ENCODE results near the gene CORO2B.

CORO2B gene

DNA sequence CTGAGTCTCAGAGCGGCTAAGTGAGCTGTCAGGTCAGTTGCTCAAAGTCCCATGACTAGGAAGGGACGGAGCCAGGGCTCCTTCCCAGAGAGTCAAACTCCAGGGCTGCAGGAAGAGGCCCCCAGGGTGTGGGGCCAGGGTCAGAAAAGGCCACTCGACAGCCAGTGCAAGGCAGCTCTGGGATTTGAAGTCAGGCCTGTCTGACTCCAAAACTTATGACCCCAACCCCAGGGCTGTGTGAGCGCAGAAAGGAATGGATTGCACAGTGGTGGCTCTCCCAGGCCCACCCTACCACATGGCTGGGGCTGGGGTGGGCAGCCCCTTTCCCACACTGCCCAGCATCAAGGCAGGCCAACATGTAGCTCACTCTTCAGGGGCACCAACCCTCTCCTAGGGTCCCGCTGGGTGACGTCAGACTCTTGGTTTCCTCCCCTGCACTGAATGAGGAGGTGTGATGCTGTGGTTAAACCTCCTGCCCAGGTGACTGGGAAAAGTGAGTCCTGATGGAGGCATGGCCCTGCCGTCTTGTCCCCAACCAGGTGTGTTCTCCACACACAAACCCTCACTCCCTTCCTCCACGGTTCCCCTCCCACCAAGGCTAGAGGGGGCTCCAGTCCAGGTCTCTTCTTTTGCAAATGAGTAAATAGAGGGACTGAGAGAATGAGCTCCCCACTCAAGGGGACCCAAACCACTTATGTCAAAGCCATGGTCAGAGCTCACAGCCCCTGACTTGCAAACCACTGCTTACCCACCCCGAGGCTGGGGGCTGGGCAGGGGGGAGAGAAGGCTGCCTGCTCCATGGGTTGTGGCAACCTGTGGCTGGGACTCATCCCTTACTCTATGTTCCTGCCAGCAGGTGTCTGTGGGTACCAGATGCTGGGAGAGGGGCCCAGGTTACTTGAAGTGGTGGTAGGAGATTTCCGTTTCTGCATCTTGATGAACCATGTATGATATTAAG, 23.8 kb upstream of the CORO2B start:
- no peak for DNase-seq

DNA sequence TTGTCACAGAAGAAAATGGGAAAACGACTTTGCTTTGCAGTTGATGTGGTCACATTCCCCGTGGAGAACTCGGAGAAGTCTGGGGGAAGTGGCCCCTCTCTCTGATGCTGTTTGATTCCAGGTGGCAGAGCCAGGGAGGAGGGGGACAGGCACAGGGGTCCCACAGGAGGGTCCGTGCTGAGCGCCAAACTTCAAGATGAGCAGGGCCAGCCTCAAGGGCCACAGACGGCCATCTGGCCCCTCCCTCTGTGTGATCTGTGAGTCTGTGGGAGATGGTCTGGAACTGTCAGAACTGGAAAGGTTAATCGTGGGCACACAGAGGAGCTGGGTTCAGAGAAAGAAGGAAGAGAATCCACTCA, 23.1 kb upstream of the CORO2B start:
- no peak for DNase-seq

DNA sequence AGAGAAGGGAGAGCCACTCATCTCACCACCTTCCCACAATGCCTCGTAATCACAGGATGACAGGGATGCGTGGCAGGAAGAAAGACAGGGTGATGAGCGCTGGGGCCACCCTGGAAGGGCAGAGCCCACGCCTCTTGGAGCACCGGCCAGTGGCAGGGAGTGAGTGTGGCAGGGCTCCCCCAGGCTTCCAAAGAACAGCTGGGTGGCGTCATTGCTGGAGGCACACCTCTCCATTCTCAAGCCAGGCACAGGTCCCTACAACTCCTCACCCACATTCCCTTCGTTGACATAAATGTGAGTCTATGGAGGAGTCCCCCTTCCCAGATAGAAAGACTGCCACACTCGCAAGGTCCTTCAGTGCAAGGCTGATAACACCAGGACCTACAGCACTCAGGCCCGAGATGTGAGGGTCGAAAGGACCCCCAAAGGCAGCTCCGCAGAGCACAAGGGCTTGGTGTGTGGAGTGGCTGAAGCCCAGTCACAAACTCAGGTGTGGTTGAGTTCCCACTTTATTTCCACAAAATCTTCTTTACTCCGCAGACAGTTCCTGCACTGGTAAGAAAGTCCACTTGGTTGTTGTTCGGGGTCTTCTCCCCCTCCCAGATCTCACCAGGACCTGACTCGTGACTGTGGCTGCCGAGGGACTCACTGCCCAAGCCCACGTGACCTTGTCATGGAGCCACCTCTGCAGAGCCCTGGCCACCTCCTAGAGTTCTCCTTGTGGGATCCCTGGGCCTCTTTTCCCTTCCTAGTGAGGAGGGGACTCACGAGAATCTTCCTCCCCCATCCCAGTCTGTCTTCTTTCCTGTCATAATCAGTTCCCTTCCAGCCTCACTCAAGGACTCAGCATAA, 22.4 kb upstream of the CORO2B start:
- no peak for DNase-seq

DNA sequence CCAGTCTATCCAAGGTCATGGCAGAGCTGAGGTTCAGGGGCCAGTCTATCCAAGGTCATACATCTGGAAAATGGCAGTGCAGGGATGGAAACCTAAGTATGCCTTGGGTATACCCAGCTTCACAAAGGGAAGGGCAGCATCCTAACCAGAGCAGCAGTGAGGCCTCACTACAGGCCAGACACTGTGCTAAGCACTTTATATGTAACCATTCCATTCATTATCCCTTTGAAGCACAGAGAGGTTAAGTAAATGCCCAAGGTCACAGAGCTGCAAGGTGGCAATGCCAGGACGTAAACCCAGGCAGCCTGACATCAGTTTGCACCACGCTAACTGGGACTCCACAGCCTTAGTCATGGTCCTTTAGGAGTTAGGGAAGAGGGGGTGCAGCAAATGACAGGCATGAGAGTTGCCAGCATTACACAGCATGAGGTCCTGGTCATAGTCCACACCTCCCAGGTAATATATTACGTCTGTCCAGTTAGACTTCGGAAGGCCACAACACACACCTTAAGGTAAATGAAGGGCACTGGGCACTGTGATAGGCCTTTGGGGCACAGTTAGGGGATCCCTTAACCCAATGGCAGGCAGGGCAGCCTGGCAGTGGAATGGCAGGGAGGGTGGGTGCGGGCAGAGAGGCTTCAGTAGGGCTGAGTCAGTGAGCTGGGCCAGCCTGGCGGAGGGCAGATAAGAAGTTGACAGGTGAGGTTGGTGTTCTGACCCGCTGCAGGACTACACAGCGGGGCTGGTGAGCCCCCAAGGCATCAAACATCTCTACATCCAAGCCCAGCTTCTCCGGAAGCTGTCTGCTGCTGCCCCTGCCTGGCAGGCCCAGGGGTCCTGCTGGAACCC, 21.1 kb upstream of the CORO2B start:
- peak; percentile 18 for DNase-seq

DNA sequence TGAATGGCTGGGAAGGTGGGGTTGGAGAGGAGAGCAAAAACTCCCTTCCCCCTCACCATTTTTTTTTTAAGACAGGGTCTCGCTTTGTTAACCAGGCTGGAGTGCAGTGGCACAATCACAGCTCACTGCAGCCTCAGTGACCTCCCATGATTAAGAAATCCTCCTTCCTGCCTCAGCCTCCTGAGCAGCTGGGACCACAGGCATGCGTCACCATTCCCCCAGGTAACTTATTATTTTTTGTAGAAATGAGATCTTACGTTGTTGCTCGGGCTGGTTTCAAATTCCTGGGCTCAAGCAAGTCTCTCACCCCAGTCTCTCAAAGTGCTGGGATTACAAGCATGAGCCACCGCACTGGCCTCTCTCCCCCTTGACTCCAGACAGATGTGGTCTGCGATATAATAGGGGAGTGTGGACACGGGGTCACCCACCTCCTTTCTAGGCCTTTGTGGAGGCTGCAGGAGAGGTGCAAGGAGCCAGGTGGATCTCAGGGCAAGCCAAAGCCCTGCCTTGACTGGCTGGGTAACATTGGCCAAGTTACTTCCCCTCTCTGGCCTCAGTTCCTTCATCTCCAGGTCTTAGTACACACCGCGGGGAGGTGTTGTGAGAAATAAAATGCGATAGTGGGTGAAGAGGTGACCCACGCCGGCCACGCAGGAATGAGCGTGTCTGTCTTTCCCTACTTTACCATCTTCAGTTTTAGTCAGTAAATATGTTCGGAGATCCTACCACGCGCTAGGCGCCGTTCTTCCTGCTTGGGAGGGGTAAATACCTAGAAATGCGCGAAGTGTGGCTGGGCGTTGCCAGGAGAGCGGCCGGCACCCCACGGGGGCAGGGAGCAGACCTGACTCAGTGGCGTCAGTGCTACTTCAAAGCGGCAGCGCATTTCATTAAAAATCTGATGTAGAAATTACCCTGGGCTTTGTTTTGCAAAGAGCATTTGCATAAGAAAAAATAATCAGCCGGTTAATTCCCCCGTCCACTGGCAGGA, 20.2 kb upstream of the CORO2B start:
- DNase-seq: peak; percentile 43

DNA sequence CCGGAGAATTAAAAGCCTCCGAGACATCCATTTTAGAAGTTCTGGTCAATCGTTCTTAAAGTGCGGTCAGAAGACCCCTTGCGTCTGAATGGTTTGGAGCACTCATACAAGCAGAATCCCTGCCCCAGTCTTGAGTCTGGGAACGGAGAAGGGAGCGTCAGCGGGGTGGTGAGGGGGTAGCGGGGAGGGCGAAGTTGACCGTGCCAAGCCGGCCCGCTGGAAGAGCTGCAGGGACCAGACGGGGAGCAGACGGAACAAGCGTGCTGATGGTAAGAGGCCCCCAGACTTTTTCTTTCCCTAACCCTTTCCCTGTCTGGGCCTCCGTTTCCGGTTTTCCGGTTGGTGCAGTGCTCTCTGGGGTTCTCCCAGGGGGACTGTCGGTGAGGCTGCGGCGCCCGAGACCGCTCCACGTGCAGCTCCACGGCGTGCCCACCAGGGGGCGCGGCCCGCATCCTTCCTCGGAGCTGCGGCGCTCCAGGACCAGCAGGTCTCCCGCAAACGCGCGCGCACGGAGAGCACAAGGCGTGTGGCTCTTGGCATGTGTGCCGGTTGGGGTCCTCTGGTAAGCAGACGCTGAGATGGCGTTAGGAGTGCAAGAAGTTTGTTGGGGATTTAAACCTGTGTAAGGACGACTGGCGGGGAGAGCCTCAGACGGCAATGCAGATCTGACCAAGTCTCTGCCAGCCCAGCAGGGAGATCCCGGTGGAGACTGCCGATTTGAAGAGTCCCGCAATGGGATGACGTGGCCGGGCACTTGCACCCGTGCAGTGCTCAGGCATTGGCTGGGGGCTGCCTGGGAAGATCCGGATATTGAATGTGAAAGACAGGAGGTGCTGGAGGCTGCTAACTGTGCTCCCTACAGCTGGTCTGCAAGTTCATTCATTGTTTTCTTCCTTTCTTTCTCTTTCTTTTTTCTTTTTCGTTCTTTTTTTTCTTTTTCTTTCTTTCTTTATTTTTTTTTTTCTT, 19.2 kb upstream of the CORO2B start:
- DNase-seq: peak; percentile 64

DNA sequence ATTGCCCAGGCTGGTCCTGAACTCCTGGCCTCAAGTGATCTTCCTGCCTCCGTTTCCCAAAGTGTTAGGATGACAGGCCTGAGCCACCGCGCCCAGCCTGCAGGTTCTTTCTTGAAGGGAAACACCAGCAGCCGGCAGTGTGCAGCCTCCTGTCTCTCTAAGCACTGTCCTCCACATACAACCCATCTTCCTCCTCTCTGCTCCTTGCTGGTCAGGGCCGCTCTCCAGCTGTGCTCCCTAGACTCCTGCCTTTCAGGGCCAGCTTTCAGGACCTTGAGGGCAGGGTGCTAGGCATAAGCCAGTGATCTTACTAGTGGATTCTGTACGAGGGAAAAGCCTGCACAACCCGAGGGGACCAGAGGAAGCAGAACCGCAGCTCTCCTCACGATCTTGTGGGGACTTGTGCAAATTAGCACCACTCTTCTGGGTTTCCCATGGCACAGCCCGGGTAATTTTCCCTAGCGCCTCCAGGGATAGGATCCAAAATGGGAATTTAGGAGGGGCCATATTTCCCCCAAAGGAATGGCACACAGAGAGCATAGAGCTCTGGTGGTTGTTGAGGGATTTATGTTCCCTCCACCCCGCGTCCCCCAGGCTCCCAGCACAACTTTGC, 18.2 kb upstream of the CORO2B start:
- DNase-seq: no peak

DNA sequence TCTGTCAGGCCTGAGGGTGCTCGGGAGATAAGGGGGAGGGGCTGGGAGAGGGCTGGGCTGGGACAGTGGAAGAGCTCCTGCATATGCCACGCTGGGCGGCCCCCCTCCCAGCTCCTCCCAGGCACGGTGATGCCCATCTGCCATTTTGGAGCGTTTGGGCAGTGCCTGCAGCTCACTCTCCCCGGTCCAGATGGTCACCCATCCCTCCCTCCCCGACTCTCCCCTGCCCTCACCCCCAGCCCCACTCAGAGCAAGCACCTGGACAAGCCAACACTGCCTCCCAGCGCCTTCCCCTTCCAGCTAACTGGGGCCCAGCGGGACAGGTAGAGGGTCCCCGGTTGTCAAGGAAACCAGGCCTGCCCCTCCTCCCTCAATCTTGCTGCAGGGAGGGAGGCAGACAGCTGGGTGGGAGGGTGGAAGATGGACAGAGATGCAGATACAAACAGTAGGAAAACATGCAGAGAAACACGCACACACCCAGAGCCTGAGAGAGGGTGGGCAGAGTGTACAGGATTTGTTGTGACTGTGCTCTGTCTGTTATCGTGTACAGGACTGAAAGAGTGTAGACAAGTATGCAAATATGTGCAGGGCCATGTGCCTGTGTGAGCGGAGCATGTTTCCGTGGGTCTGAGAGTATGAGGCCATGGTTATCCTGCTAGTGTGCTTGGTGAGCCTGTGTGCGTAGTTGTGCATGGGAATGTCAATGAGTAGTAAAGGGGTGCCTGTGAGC, 17.5 kb upstream of the CORO2B start:
- no peak for DNase-seq

DNA sequence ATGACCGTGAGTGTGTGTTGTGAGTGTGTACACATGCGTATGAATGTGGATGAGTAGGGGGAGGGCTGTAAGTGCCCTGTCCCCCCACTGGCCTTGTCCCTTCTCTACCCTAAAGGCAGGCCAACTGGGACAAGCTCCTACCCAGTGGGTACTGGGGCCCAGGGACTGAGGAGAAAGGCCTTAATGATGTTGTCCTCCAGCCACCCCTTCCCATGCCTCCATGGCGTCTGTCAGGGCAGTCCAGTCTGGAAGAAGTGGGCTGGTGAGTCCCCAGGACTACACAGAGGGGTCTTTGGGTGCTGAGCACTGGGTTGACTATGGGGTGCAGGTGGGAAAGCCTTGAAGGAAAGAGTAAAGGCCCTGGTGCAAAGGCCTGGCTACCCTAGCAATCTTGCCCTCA, 16.9 kb upstream of the CORO2B start:
- no peak for DNase-seq

DNA sequence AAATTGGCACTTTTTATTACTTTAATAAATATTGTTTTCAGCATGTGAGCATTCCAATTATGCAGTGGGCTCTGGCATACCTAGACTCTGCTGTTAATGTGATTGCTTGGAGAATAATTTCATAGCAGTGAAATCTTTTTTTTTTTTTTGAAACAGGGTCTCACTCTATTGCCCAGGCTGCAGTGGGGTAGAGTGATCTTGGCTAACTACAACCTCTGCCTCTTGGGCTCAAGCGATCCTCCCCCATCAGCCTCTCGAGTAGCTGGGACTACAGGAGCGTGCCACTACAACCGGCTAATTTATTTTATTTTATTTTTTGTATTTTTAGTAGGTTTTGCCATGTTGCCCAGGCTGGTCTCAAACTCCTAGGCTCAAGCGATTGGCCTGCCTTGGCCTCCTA, 14.6 kb upstream of the CORO2B start:
- DNase-seq: no peak

DNA sequence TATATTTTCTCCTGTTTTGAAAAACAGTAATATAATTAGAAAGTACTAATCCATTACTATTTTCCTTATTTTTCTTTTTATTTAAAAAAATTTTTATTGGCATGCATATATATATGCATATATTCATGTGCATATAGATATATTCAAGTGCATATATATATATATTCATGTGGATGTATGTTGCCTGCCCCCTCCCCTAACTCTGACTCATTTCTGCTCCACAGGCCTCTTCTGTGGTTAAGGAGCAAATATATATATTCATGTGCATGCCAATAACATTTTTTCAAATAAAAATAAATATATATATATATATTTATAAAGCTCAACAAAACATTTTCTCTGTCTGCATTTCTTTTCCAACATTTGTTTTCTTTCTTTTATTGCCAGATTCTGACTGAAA, 13.6 kb upstream of the CORO2B start:
- DNase-seq: no peak

DNA sequence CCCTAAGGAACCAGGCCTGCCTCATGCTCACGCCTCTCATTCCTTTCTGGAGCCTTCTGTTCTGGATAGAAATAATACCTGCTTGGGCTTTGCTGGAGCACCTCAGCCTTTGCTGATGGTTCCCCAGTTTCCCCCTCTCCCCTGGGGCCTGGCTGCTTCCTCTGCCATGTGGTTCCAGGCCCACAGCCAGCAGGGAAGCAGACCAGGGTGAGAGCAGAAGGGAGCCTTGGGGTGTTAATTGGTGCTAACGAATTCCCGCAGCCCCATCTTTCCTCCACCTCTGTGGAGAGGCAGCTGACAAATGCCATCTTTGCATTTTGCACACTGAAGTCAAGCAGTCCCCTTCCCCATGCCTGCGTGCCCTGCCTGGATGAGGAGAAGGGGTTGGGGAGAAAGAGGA, 13.1 kb upstream of the CORO2B start:
- no peak for DNase-seq

DNA sequence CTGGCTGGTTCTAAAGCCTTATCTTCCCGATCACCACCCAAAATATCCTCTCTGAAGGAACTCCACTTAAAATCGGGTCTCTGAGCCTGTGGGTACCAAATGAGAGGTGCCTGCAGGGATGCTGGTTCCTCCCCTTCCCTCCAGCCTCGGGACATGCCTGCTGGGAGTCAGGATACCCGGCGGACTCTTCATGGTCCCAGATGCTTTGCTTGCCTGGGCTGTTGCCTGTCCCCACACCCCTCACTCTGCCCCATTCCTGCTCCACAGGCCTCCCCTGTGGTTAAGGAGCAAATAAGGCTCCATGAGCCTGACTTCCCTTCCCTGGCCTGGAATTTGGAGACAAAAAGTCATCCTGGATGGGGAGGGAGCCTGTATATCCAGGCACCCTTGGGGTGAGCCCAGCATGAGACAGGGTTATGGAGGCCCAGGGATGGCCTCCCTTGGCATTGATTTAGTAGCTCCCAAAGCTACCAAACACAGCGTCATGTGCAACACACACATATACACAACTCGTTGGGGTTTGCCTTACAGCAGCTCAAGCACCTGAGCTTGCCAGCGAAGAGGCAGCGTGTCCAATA, 12.3 kb upstream of the CORO2B start:
- no peak for DNase-seq

DNA sequence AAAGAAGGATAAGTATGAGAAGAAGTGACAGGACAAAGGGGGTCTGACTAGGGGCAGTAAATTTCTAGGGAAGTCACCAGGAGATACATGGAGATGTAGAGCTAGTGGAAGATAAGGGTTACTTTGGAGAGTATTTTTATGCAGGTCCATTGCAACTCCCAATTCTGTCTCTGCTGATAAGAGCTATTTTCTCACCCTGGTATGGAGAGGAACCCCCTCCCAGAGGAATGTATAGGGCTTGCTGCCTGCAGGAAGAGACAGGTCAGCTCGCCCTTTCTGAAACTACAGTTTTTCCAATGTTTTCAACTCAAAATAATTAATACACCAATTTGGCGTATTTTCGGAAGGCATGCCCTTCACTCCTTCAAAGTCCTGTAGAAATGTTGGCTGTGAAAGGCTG, 11.4 kb upstream of the CORO2B start:
- DNase-seq: no peak

DNA sequence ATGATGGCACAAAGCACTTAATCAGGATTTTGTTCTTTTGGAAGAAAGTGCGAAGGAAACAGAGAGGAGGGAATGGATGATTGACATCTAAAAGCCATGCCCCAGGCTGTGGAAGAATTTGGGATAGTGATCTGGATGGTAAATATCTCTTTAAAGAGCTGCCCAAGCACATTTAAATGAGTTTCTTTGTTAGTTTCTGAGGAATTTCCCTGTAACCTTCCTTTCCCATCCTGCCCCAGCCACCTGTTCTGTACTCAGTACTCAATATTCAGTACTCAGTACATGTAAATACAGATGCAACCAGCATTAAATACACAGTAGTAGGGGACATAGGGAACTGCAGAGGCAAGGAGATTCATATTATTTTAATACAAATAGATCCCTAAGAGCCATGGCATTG, 7.8 kb upstream of the CORO2B start:
- DNase-seq: no peak

DNA sequence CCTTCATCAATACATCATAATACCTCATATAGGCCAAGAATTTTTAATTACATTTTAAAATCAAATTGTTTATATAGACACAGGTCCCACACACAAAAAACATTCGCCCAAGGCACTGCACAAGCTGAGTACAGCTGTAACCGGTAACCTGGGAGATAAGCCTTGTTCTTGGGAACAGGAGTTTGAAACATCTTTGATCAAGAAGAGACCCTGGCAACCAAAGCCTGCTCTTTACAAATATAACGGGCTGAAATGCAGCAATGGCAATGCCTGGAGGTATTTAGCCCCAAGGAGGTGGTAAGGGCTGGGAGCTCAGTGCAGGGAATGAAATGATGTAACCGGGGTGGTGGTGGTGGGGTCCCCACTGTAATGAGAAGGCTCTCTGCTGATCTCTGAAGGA, 7.2 kb upstream of the CORO2B start:
- no peak for DNase-seq

DNA sequence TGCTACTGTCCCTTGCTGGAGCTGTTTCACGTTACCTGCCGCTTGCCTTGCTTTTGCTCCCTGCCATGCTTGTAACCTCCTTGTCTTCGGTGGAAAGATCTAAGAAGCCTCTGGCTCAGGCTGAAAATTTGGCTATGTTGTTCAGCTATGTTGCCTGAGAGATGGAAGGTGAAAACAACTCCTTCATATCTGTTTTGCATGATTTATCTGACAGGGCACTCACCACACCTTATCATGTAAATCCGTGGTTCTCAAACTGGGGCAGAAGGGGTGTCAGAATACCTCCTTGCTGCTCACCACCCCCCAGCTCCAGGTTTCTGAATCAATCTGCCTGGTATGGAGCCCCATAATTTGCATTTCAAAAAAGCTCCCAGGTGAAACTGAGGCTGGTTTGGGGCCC, 6.5 kb upstream of the CORO2B start:
- DNase-seq: no peak

DNA sequence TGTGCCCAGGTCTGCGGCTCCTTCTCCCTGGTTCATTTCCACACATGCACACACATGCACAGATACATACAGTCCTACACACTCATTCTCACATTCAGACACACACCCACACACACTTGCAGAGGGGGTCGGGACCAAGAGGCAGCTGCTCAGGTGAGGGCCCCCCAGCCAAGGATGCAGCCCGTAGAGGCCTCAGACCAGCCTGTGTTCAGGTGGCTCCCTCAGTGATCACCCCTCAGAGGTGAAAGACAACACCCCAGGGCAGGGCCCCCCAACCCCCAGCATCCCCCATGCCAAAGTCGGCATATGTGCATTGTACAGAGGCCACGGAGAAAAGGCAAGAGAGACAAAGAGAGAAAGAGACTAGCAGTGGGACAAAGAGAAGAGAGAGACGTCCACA, 5.9 kb upstream of the CORO2B start:
- DNase-seq: no peak

DNA sequence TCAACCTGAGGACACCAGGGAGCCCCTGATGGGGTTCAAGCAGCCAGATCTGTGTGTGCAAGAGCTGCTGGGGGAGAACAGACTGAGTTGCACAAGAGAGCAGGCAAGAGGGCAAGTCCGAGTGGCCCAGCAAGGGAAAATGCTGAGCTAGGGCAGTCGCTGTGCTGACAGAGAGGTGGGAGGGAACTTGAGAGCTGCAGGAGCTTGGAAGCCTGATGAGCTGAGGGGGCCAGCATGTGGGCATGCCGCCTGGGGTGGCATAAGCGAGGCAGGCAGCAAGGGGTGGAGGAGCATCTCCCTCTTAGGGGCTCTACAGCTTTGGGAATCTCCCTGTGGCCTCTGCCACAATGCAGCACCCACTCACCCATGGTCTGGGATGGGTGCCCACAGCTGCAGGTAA, 4.7 kb upstream of the CORO2B start:
- no peak for DNase-seq
